Esophagus squamous epithelium (tissue), 4 donors: Measurements from ENCODE around the gene SOD1.

Experiments used
- POLR2A ChIP-seq, 4 donors: fragments of 450-650 bp; IDR thresholded peaks; one replicate each; pipeline ENCODE4 v1.6.1; 2017; ENCODE audit warnings: antibody characterized with exemption in 4 of 4, mild to moderate bottlenecking in 4 of 4, moderate library complexity in 3 of 4
- TF ChIP-seq, protein P1 (sequence below), 6 experiments: fragments of 450-650 bp in 4 of 6; fragments of 200-600 bp in 2 of 6; sonication (generic) in 2 of 6; IDR thresholded peaks; one replicate each; pipeline ENCODE4 v1.5.1; 2016 to 2019; ENCODE audit warnings: antibody characterized with exemption in 6 of 6, mild to moderate bottlenecking in 4 of 6, moderate library complexity in 4 of 6

DNA sequence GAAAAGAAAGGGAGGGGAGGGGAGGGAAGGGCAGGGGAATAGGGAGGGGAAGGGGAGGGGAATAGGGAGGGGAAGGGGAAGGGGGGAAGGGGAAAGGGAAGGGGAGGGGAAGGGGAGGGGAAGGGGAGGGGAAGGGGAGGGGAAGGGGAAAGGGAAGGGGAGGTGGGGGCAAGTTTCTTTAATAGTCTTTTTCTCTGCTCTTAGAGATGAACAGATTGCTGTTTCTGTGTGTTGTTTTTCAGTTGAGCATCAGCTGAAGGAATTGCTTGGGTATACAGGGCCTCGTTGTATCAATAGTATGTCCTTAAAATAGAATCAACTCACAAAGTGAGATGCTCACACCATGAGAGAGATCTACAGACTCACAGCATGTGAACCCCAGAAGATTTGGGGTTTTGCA lies 44.8 kb upstream of the SOD1 start:
- TF ChIP-seq, protein P1, sequence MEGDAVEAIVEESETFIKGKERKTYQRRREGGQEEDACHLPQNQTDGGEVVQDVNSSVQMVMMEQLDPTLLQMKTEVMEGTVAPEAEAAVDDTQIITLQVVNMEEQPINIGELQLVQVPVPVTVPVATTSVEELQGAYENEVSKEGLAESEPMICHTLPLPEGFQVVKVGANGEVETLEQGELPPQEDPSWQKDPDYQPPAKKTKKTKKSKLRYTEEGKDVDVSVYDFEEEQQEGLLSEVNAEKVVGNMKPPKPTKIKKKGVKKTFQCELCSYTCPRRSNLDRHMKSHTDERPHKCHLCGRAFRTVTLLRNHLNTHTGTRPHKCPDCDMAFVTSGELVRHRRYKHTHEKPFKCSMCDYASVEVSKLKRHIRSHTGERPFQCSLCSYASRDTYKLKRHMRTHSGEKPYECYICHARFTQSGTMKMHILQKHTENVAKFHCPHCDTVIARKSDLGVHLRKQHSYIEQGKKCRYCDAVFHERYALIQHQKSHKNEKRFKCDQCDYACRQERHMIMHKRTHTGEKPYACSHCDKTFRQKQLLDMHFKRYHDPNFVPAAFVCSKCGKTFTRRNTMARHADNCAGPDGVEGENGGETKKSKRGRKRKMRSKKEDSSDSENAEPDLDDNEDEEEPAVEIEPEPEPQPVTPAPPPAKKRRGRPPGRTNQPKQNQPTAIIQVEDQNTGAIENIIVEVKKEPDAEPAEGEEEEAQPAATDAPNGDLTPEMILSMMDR (IDR thresholded peaks at IDR 0.05): no peak
- no peak for TF ChIP-seq POLR2A (IDR thresholded peaks at IDR 0.05)
